KOPT-K1 (cell line): Measurements from ENCODE around the gene BRAF.
"Not testable (repeated sequence)": the region's sequence is repeated elsewhere in the genome, so short reads cannot be mapped to it uniquely, and the experiment has no call there.

Source experiments
- H3K27ac ChIP-seq: fragments of 200-600 bp; sonication (generic); 2 replicates; pipeline ENCODE4 v1.5.1; 2016; ENCODE audit warnings: antibody characterized with exemption, mild to moderate bottlenecking, low read depth, low read length; ENCODE audit not compliant: poor library complexity, severe bottlenecking
- H3K36me3 ChIP-seq: fragments of 200-600 bp; sonication (generic); 2 replicates; pipeline ENCODE4 v1.5.1; 2017; ENCODE audit warnings: antibody characterized with exemption, mild to moderate bottlenecking, low read length, moderate library complexity; ENCODE audit not compliant: insufficient read depth
- H3K9me3 ChIP-seq: fragments of 200-600 bp; sonication (generic); 2 replicates; pipeline ENCODE4 v1.5.1; 2017; ENCODE audit warnings: antibody characterized with exemption, low read length, mild to moderate bottlenecking; ENCODE audit not compliant: insufficient read depth, poor library complexity, severe bottlenecking

BRAF gene

DNA sequence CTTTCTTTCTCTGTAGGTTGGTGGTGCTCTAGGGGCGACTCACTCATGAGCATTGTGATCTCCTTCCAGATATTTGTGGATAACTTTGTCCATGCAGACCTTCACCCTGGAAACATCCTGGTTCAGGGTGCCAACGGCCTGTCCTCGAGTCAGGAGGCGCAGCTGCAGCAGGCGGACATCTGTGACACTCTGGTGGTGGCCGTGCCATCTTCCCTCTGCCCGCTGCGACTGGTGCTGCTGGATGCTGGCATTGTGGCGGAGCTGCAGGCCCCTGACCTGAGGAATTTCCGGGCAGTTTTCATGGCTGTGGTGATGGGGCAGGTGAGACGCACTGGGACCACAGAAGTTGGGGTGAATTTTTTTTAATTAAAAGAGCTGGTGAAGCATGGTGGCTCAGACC lies 237.8 kb downstream of the BRAF start:
- Histone ChIP-seq H3K36me3 (peaks cover 94% of the 10 kb centered on the region), H3K9me3 (no peaks in the 10 kb centered on the region), H3K27ac (no peak overlapping the region)

DNA sequence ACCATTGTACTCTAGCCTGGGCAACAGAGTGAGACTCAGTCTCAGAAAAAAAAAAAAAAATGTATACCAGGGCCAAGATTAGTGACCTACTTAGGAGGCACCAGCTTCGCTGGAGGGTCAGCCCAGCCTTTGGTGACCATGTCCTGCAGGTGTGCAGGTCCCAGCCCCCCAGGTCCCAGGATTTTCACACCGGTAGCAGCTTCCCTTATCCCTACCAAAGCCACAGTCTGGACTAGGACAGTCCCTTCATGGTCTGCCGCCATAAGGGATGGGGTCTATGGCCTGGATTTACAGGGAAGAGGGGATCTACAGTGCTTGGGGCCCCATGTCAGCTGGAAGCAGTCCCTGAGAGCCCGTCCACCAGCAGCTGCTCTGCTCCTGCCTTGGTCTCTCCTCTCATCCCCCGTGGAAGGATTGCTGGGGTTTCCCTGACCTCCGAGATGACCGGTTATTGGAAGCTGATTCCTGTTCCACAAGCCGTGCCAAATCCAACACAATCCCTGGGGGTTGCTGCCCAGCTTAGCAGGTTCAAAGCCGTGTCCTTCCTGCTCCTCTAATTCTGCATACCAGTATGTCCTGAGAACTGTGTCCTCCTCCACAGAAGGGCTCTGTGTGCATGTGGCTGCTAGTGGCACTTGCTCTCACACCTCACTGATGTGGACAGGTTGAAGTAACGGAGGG lies 239.2 kb downstream of the BRAF start:
- Histone ChIP-seq H3K9me3 (no peaks in the 10 kb centered on the region), H3K27ac (no peak overlapping the region), H3K36me3 (peaks cover 94% of the 10 kb centered on the region)

DNA sequence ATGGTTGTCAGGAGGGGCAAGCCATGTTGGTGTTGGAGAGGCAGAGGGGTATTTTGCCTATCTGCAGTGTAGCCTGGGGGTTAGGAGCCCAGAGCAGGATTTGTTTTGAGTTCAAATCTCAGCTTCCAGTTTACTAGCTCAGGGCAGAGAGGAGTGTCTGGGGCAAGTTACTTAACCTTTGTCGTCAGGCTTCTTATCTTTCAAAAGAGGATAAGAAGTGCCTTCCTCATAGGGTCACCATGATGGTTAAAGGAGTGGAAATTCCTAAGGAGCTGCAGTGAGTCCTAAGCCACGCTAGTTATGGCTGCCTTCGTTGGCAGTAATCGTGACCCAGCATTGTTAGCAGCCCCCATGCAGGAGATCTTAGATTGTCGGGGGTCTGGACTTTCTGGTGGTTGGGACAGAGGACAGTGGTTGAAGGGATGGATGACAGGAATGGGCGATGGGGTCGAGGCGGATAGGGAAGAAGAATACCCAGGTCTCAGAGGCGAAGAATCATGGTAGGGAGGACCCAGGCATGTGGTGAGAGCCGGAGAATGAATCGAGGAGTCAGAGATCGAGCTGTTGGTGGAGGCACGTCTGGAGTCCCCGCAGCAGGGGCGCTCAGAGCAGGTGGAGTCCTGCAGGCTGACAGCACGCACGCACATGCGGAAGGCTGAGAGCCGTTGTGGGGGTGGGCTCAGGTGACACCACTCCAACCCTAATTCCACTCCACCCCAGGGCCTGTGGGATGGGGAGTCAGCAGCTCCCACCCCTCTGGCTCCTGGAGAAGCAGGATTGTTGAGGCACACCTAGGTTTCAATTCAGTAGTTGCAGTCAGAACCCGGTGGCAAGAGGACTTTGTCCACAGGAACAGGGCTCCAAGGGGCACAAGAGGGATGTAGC lies 240.4 kb downstream of the BRAF start:
- peaks cover 94% of the 10 kb centered on the region for H3K36me3 ChIP-seq
- H3K9me3 ChIP-seq = no peaks in the 10 kb centered on the region
- no peak overlapping the region for H3K27ac ChIP-seq

DNA sequence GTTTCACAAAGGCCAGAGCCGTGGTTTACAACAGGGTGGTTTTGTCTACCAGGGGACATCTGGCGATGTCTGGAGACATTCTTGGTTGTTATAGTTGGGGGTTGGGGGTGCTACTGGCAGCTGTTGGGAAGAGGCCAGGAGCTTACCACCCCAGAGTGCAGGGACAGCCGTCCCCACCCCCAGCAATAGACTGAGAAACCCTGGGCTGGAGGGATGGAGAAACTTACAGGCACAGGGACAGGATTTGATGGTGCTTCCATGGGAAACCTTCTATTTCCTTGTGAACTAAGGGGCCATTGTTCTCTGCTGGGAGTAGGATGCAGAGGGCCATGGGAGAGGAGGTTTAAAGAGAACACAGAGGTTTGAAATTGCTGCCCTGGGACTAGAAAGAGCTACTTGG lies 241.1 kb downstream of the BRAF start:
- Histone ChIP-seq H3K9me3 (no peaks in the 10 kb centered on the region), H3K27ac (no peak overlapping the region), H3K36me3 (peaks cover 97% of the 10 kb centered on the region)

DNA sequence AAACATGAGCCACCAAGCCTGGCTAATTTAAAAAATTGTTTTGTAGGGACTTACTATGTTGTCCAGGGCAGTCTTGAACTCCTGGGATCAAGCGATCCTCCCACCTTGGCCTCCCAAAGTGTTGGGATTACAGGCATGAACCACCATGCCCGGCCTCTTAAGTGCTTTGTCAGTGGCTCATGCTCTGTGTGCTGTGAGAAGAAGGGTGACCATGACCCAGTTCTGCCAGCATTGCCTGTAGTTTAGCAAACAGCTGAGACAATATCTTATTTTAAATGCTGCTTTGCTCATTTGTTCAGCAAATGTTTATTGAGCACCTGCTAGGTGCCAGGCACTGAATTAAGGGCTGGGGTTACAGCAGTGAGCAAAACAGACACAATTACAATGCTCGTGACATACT lies 243.0 kb downstream of the BRAF start:
- H3K36me3 ChIP-seq = peaks cover 96% of the 10 kb centered on the region
- H3K27ac ChIP-seq = no peak overlapping the region
- H3K9me3 ChIP-seq = no peaks in the 10 kb centered on the region

DNA sequence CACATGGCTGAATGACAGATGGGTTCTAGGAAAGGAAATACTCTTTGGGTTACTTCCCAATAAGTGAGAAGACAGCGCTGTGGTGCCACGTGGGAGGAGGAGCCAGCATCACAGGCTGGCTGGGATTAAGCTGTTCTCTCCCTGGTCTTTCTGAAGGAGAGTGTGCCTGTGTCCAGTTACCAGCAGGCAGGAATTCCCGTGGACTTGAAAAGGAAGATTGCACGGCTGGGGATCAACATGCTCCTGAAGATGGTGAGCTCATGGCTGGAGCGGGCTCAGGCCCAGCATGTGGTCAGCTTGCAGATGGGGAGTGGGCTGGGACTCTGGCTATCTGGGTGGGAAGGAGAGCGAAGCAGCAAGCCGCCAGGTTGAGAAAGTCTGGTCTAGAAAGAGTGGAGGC lies 243.8 kb downstream of the BRAF start:
- Histone ChIP-seq H3K36me3 (peaks cover 98% of the 10 kb centered on the region), H3K9me3 (no peaks in the 10 kb centered on the region), H3K27ac (no peak overlapping the region)

DNA sequence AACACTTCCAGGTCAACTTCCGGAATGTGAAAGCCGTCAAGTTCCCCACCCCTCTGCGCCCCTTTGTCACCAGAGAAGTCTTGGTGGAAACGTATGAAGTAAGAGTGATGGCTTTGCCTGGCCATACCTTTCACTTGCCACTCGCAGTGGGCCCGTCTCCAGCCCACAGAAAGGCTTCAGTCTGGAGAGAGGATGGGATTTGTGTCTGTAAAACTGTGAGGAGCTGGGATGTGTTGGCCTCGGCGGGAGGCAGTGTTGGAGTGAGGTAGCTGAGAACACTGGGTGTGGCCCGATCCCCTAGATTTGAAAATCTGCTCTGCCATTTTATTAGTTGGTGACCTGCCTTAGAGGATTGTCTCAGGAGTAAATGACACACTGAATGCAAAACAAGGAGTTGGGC lies 245.5 kb downstream of the BRAF start:
- no peaks in the 10 kb centered on the region for H3K9me3 ChIP-seq
- no peak overlapping the region for H3K27ac ChIP-seq
- peaks cover 88% of the 10 kb centered on the region for H3K36me3 ChIP-seq

DNA sequence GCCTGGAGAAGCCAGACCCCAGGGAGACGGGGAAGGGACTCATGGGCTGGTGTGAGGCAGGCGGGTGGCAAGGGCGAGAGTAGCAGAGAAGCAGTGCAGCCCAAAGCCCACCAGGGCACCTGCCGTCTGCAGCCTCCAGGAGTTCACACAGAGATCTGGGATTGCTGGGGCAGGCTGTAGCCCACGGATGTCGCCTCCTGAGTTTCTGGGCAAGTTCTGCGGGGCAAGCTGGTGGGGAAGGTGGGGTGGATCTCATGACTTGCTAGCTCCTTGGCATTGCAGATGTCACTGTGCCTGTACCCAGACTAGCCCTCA lies 246.0 kb downstream of the BRAF start:
- Histone ChIP-seq H3K9me3 (no peaks in the 10 kb centered on the region), H3K36me3 (peaks cover 84% of the 10 kb centered on the region)

DNA sequence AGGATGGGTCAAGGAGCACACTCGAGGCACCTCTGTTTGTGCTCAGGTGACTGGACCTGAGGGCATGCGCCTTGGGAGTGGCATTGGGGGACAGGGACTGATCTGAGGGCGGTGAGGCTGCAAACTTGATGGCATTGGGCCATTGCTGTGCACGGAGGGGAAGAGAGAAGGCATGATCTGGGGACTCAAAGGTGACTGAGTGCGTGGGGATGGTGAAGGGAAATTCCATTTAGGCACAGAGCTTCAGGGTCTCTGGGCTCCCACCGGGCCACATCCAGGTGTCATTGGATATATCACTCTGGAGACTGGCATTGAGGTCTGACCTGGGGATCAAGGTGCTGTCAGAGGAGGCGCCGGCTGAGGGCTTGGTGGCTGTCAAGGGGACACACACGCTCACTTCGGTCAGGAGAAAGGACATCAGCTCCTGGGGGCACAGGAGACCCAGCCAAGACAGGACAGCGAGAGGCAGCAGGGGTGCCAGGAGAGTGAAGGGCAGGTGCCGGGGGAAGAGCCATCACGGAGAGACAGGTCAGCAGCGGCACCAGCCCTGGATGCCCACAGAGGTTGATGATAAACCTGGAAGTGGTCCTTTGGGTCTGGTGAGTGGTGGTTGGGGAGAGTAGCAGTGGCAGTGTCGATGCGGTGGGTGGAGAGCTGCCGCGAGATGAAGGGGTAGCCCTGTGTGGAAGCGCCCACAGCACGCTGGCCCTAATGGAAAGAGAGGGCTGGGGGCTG lies 246.5 kb downstream of the BRAF start:
- H3K9me3 ChIP-seq = no peaks in the 10 kb centered on the region
- H3K27ac ChIP-seq = no peak overlapping the region
- H3K36me3 ChIP-seq = peaks cover 79% of the 10 kb centered on the region

More for the DNA sequence above, 246.0 kb downstream of the BRAF start:
- H3K27ac ChIP-seq = no peak overlapping the region

DNA sequence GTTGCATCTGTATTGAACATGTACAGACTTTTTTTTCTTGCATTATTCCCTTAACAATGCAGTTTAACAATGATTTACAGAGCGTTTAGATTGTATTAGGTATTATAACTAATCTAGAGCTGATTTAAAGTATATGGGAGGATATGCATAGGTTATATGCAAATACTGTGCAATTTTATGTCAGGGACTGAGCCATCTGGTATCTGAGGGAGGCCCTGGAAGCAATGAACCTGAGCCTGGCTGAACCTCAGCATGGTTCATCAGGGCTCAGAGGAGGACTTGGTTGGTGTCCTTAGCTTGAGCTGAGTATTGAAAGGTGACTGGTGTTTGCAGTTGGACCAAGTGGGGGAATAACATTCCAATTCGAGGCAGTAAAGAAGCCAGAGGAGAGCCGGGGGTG lies 247.2 kb downstream of the BRAF start:
- Histone ChIP-seq H3K36me3 (peaks cover 71% of the 10 kb centered on the region), H3K27ac (no peak overlapping the region), H3K9me3 (no peaks in the 10 kb centered on the region)

DNA sequence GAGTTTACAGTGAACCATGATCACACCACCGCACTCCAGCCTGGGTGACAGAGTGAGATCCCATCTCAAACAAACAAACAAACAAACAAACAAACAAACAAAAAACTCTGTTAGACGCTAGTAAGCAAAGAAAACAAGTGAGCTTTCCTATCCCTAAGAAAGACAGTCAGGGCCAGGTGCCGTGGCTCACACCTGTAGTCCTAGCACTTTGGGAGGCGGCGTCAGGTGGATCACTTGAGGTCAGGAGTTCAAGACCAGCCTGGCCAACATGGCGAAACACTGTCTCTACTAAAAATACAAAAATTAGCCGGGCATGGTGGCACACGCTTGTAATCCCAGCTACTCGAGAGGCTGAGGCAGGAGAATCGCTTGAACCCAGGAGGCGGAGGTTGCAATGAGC lies 247.8 kb downstream of the BRAF start:
- not testable (repeated sequence) for H3K27ac ChIP-seq, H3K9me3 ChIP-seq
- H3K36me3 ChIP-seq = peaks cover 66% of the 10 kb centered on the region

DNA sequence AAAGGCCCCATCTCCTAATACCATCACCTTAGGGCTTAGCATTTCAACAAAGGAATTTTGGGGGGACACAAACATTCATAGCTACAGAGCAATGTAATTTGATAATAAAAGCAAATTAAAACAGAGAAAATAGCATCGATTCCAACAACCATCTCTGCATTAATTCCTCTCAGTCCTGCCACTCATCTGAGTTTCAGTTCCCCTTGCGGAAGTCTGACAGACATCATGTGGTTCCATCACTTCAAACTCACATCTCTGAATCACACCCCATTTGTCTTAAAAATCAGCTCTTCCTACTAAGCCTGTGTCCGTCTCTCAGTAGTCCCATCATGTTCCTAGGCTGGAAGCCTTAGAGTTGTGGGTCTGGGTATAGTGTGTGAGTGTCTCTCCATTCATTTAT lies 248.4 kb downstream of the BRAF start:
- Histone ChIP-seq H3K36me3 (peaks cover 59% of the 10 kb centered on the region), H3K9me3 (no peaks in the 10 kb centered on the region), H3K27ac (no peak overlapping the region)

DNA sequence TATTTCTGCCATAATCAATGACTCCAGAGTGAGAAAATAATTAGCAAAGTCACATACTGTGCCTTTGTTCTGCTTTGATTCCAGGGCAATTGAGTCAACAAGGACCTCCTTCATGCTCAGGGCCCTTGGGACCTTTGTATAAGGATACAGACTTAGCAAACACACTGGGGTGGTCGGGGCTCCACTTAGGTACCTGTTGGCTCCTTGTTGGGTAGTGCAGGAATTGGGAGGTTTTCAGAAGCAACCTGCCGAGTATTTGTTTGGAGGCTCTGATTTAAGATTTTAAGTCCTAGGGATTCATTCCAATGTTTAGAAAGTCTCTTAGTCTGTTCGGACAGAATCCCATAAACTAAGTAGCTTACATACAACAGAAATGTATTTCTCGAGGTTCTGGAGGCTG lies 249.0 kb downstream of the BRAF start:
- Histone ChIP-seq H3K36me3 (peaks cover 54% of the 10 kb centered on the region), H3K9me3 (no peaks in the 10 kb centered on the region), H3K27ac (no peak overlapping the region)

DNA sequence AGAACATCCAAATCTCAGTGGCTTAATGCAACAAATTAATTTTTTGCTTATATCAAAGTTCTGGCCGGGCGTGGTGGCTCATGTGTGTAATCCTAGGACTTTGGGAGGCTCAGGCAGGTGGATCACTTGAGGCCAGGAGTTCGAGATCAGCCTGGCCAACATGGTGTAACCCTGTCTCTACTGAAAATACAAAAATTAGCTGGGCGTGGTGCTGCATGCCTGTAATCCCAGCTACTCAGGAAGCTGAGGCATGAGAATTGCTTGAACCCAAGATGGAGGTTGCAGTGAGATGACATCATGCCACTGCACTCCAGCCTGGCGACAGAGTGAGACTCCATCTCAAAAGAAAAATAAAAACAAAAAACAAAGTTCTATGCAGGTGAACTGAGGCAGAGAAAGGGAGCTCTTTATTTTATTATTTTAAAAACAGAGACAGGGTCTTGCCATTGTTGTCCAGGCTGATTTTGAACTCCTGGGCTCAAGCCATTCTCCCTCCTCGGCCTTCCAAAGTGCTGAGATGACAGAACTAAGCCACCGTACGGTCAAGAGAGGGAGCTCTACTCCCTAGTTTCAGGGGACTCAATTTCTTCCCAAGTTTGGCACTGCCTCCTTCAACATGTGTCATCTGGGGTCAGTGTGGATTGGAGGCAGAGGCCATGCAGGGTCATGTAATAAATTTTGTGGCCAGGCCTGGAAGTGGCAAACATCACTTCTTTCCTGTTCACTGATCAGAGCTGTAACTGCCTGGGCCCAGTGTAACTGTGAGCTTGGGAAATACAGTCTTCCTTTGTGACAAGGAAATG lies 249.6 kb downstream of the BRAF start:
- Histone ChIP-seq H3K27ac (no peak overlapping the region), H3K36me3 (peaks cover 47% of the 10 kb centered on the region), H3K9me3 (no peaks in the 10 kb centered on the region)

DNA sequence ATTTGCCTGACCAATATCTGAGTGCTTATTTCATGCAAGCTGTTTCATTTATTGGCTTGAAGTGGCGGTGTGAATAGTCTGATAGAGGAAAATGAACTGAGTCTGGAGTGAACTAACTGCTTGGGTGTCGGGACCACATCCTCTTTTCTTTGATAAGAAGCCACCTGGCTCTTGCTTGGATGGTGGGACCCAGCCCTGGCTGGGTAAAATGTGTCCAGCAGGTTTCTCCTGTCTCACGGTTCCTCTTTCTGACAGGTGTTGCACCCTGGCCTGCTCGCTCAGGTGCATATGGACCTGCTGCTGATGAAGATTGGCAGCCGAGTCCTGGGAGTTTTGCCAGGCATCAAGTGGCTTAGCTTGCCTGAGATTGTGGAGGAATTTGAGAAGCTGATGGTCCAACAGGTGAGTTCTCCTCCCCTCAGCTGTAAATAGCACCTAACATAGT lies 250.4 kb downstream of the BRAF start:
- Histone ChIP-seq H3K36me3 (peaks cover 40% of the 10 kb centered on the region), H3K9me3 (no peaks in the 10 kb centered on the region), H3K27ac (no peak overlapping the region)
